GM23248 (cell line): Measurements from ENCODE around the gene TAS2R38. TPM values are rescaled to one million over a fixed set of nuclear protein-coding genes. Genes with fewer than 3 reads are reported as not detected.
"Not testable (repeated sequence)": the region's sequence is repeated elsewhere in the genome, so short reads cannot be mapped to it uniquely, and the experiment has no call there.

Experiments used
- DNase-seq: peaks from one replicate; pipeline ENCODE4 v3.0.0-alpha.2; 2015
- H2AFZ ChIP-seq: fragments of 200-600 bp; sonication (generic); 2 replicates; pipeline ENCODE4 v1.6.1; 2016; ENCODE audit warnings: antibody characterized with exemption
- H3F3A ChIP-seq: fragments of 200-600 bp; sonication (generic); 2 replicates; pipeline ENCODE4 v1.6.1; 2016; ENCODE audit warnings: mild to moderate bottlenecking, antibody characterized with exemption, mixed run types; ENCODE audit not compliant: insufficient read depth
- H3K27ac ChIP-seq: fragments of 200-600 bp; sonication (generic); 2 replicates; pipeline ENCODE4 v1.5.1; 2016; ENCODE audit warnings: mild to moderate bottlenecking
- H3K27me3 ChIP-seq: fragments of 200-600 bp; sonication (generic); replicated peaks from 2 replicates; pipeline ENCODE4 v1.6.1; 2016; ENCODE audit warnings: mild to moderate bottlenecking; ENCODE audit not compliant: insufficient read depth
- H3K36me3 ChIP-seq: fragments of 200-600 bp; sonication (generic); 2 replicates; pipeline ENCODE4 v1.6.1; 2016; ENCODE audit warnings: low read depth, mild to moderate bottlenecking
- H3K4me1 ChIP-seq: fragments of 200-600 bp; sonication (generic); 2 replicates; pipeline ENCODE4 v1.6.1; 2016; ENCODE audit warnings: mild to moderate bottlenecking; ENCODE audit not compliant: insufficient read depth
- H3K4me2 ChIP-seq: fragments of 200-600 bp; sonication (generic); one replicate; pipeline ENCODE4 v1.6.1; 2016; ENCODE audit warnings: mild to moderate bottlenecking; ENCODE audit not compliant: unreplicated experiment
- H3K4me3 ChIP-seq: fragments of 200-600 bp; sonication (generic); 2 replicates; pipeline ENCODE4 v1.5.1; 2016; ENCODE audit warnings: mild to moderate bottlenecking
- H3K79me2 ChIP-seq: fragments of 200-600 bp; sonication (generic); 2 replicates; pipeline ENCODE4 v1.6.1; 2016; ENCODE audit warnings: mild to moderate bottlenecking; ENCODE audit not compliant: insufficient read depth
- H3K9ac ChIP-seq: fragments of 200-600 bp; sonication (generic); 2 replicates; pipeline ENCODE4 v1.6.1; 2016; ENCODE audit warnings: mild to moderate bottlenecking
- H3K9me2 ChIP-seq: fragments of 200-600 bp; sonication (generic); 2 replicates; pipeline ENCODE4 v1.6.1; 2016; ENCODE audit warnings: mixed run types, mild to moderate bottlenecking, moderate library complexity; ENCODE audit not compliant: insufficient read depth
- H3K9me3 ChIP-seq: fragments of 200-600 bp; sonication (generic); one replicate; pipeline ENCODE4 v1.6.1; 2017; ENCODE audit warnings: low read depth
- H4K20me1 ChIP-seq: fragments of 200-600 bp; sonication (generic); 2 replicates; pipeline ENCODE4 v1.6.0; 2016; ENCODE audit not compliant: insufficient read depth
- EZH2 ChIP-seq: fragments of 200-600 bp; sonication (generic); IDR thresholded peaks from 2 replicates; pipeline ENCODE4 v1.6.1; 2018; ENCODE audit warnings: antibody characterized with exemption, mild to moderate bottlenecking; ENCODE audit not compliant: insufficient read depth, poor library complexity, severe bottlenecking
- EZH2phosphoT487 ChIP-seq: fragments of 200-600 bp; sonication (generic); IDR thresholded peaks from 2 replicates; pipeline ENCODE4 v1.6.1; 2018; ENCODE audit warnings: antibody characterized with exemption, moderate library complexity, mild to moderate bottlenecking, low read depth; ENCODE audit not compliant: insufficient read depth
- WGBS, 2 experiments: methylation state at CpG; one replicate each; pipeline ENCODE4 v1.1.6; 2015 to 2017; ENCODE audit warnings: low lambda C conversion rate in 2 of 2, low coverage in 1 of 2; ENCODE audit errors: missing lambda C conversion rate in 2 of 2; 5-methylcytosine and 5-hydroxymethylcytosine counted together
- in situ Hi-C: fragments of 300-500 bp; cut with MboI; formaldehyde crosslinking; loops from 2 replicates; pipeline ENCODE4 v1.15.0; 2020
- polyA plus RNA-seq: library from polyadenylated mRNA; unstranded; fragments of >200 nt; fragmentation: Nextera tagmentation; extraction: Ambion mirVana; gene quantifications from 2 replicates; pipeline ENCODE4 v1.2.1, GENCODE V29; 2016
- total RNA-seq: library from RNA; depleted of rRNA; stranded (reverse); fragments of >200 nt; shearing (Covaris generic); gene quantifications from 2 replicates; pipeline ENCODE4 v1.2.3, GENCODE V29; 2014

The TAS2R38 gene
- total and polyA plus RNA-seq, 2 experiments from 2014 or later: not detected

DNA sequence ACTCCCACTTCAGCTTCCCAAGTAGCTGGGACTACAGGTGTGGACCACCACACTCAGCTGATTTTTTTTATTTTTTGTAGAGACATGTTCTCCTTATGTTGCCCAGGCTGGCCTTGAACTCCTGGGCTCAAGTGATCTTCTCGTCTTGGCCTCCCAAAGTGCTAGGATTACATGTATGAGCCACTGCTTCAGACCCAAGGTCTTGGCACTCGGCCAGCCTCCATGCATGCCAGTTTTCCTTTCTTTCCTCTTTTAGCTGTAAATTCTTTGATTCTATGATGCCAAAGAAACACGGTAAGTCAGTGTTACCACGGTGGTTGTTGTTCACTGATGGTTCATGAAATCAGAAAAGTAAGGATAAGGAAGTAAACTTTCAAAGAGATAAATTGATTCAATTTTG, 19.1 kb upstream of the TAS2R38 start:
- no peak for TF ChIP-seq EZH2phosphoT487
- TF ChIP-seq EZH2: no peak
- WGBS, 2 experiments: 29 to 44% methylated on average over 4 of the region's 4 CpGs
- H3K79me2 ChIP-seq: no peaks in the 10 kb centered on the region
- H3K4me3 ChIP-seq: no peak overlapping the region
- no peak overlapping the region for H3K27ac ChIP-seq
- H3F3A ChIP-seq: no peaks in the 10 kb centered on the region
- in situ Hi-C loops: no loop called here
- no peaks in the 10 kb centered on the region for H3K4me1 ChIP-seq
- no peaks in the 10 kb centered on the region for H3K9me2 ChIP-seq
- DNase-seq: no peak
- H3K4me2 ChIP-seq: no peak overlapping the region
- H2AFZ ChIP-seq: no peak overlapping the region
- H3K36me3 ChIP-seq: no peaks in the 10 kb centered on the region
- H4K20me1 ChIP-seq: no peaks in the 10 kb centered on the region
- no peaks in the 10 kb centered on the region for H3K27me3 ChIP-seq
- no peak overlapping the region for H3K9ac ChIP-seq
- no peaks in the 10 kb centered on the region for H3K9me3 ChIP-seq

DNA sequence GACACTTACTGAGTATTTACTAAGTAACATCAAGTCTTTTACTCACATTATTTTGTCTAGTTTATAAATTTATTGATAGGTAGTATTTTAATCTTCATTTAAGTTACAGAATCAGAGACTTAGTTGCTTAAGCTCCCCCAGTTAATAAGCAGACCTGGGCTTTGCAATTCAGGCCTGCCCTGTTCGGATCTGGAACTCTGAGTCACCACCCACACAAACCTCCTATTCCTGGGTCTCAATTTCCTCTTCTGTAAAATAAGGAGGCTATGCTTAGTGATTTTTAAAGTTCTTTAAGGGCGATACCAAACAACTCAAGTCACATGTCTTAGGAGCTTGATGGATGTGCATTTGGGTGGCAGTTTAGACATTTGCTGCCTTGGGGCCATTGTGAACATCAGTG, 18.6 kb upstream of the TAS2R38 start:
- no peak overlapping the region for H3K9ac ChIP-seq
- no peaks in the 10 kb centered on the region for H3K4me1 ChIP-seq
- peak; percentile 13 for DNase-seq
- H3K27ac ChIP-seq: no peak overlapping the region
- no peaks in the 10 kb centered on the region for H3K9me2 ChIP-seq
- H3K4me2 ChIP-seq: no peak overlapping the region
- H3K9me3 ChIP-seq: no peaks in the 10 kb centered on the region
- no peak overlapping the region for H3K4me3 ChIP-seq
- H4K20me1 ChIP-seq: no peaks in the 10 kb centered on the region
- WGBS, 2 experiments: 30 to 47% methylated on average over 2 of the region's 2 CpGs
- no peaks in the 10 kb centered on the region for H3F3A ChIP-seq
- no peaks in the 10 kb centered on the region for H3K27me3 ChIP-seq
- in situ Hi-C loops: no loop called here
- H3K79me2 ChIP-seq: no peaks in the 10 kb centered on the region
- H2AFZ ChIP-seq: no peak overlapping the region
- no peaks in the 10 kb centered on the region for H3K36me3 ChIP-seq
- TF ChIP-seq EZH2phosphoT487 (no peak), EZH2 (no peak)

DNA sequence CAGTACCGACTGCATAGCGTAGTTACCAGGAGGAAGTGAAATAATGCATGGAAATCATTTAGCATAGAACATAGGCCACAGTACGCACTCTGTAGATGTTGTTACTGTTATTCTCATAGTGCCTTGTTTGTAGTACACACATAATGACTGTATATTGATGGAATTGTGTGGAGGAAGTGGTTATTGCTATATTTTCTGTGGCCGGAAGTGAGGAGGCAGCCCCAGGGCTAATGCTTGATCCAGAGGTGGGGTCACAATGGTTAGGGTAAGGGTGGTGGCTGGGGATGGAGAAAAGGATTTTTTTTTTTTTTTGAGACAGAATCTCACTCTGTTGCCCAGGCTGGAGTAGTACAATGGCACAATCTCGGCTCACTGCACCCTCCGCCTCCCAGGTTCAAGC, 17.6 kb upstream of the TAS2R38 start:
- no peak for TF ChIP-seq EZH2phosphoT487
- TF ChIP-seq EZH2: no peak
- H3K9me2 ChIP-seq: no peaks in the 10 kb centered on the region
- H3K4me1 ChIP-seq: no peaks in the 10 kb centered on the region
- no peaks in the 10 kb centered on the region for H4K20me1 ChIP-seq
- H3K4me3 ChIP-seq: no peak overlapping the region
- no peaks in the 10 kb centered on the region for H3F3A ChIP-seq
- DNase-seq: no peak
- H3K27ac ChIP-seq: no peak overlapping the region
- H3K79me2 ChIP-seq: no peaks in the 10 kb centered on the region
- no peaks in the 10 kb centered on the region for H3K36me3 ChIP-seq
- in situ Hi-C loops: no loop called here
- H3K9ac ChIP-seq: no peak overlapping the region
- no peaks in the 10 kb centered on the region for H3K27me3 ChIP-seq
- H3K4me2 ChIP-seq: no peak overlapping the region
- 59 to 68% methylated on average over 6 of the region's 6 CpGs for WGBS, 2 experiments
- H2AFZ ChIP-seq: no peak overlapping the region
- no peaks in the 10 kb centered on the region for H3K9me3 ChIP-seq

DNA sequence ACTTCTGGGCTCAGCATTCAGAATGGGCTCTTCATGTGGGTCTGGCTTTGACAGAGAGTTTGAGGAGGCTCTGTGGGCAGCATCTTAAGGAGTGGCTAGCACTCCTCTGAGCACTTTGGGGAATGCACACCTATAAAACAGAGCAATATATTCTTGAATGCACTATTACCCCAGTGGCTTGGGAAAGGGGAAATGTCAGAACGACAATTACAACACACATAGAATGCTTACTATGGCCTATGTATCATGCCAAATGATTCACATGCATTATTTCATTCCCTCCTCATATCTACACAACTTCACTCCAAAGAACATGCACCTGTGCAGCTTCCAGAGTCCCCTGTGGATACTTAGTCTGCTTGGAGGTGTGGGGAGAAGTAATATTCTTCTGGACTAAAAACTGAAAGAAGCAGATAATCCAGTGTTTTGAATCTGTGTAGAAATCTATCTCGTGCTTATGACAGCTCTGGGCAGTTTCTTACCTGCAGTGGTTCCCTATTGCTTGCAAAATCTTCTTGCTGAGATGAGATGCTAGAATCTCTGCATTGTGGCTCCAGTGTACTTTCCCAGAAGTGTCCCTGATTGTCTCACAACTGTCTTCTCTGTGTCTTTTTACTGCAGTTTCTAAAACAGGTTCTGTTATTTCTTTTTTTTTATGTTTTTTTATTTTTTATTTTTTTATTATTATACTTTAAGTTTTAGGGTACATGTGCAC, 16.6 kb upstream of the TAS2R38 start:
- in situ Hi-C loops: no loop called here
- Histone ChIP-seq H3K4me3 (no peak overlapping the region), H3K9me3 (no peaks in the 10 kb centered on the region), H3K9me2 (no peaks in the 10 kb centered on the region), H3K36me3 (no peaks in the 10 kb centered on the region), H3K79me2 (no peaks in the 10 kb centered on the region), H3K27me3 (no peaks in the 10 kb centered on the region), H3K27ac (no peak overlapping the region), H3K9ac (no peak overlapping the region), H4K20me1 (no peaks in the 10 kb centered on the region), H3K4me2 (no peak overlapping the region), H3F3A (no peaks in the 10 kb centered on the region), H2AFZ (no peak overlapping the region), H3K4me1 (no peaks in the 10 kb centered on the region)
- DNase-seq: no peak
- 24 to 34% methylated on average over 2 of the region's 2 CpGs for WGBS, 2 experiments
- no peak for TF ChIP-seq EZH2
- TF ChIP-seq EZH2phosphoT487: no peak

DNA sequence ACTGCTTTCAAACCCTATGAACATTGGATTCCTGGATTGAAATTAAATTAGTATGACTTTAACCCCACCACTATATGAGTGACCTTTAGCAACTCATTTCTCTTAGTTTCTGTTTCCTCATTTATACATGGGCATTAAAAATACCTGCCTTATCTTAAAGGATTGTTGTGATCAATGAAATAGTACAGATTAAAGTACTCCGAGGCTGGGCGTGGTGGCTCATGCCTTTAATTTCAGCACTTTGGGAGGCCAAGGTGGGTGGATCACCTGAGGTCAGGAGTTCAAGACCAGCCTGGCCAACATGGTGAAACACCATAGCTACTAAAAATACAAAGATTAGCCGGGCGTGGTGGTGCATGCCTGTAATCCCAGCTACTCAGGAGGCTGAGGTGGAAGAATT, 14.2 kb upstream of the TAS2R38 start:
- H3K27me3 ChIP-seq, H3F3A ChIP-seq, H3K4me2 ChIP-seq, DNase-seq, H3K4me1 ChIP-seq, H3K79me2 ChIP-seq, H3K9ac ChIP-seq, H3K9me3 ChIP-seq, H3K27ac ChIP-seq, H2AFZ ChIP-seq, H3K9me2 ChIP-seq, H4K20me1 ChIP-seq, H3K4me3 ChIP-seq, H3K36me3 ChIP-seq, in situ Hi-C loops: not testable (repeated sequence)
- WGBS, 2 experiments: 46 to 64% methylated on average over 4 of the region's 4 CpGs
